ENCODE data around the gene PPARD. TPM values are rescaled to one million over a fixed set of nuclear protein-coding genes. Genes with fewer than 3 reads are reported as not detected.

PPARD gene
- total RNA-seq, 2 donors from 2014 or later, result 10.9 to 11.5 TPM

GRCh38 chr6:35406711-35407485 lies 64.5 kb downstream of the PPARD start:
- H3K4me3 Mint-ChIP-seq, result no peak overlapping the region
- H3K27me3 Mint-ChIP-seq (ENCODE audit: insufficient read depth), result no peaks in the 10 kb centered on the region
- no peak for TF ChIP-seq CTCF (conservative IDR thresholded peaks at IDR 0.05)
- peak overlapping the region; percentile 48 for H3K27ac Mint-ChIP-seq
- Histone ChIP-seq H3K4me1 (ENCODE audit: control insufficient read depth, insufficient read depth, low read length) (no peaks in the 10 kb centered on the region), H3K4me3 (ENCODE audit: low read length) (no peak overlapping the region), H3K27ac (ENCODE audit: low read depth, low read length) (no peak overlapping the region), H3K9me3 (ENCODE audit: control insufficient read depth, low read length) (no peaks in the 10 kb centered on the region), H3K36me3 (ENCODE audit: control insufficient read depth, insufficient read depth, low read length) (no peaks in the 10 kb centered on the region), H3K27me3 (ENCODE audit: control insufficient read depth, insufficient read depth, low read length, poor library complexity, severe bottlenecking) (no peaks in the 10 kb centered on the region), H3K9ac (ENCODE audit: extremely low read depth, low read length, poor library complexity, severe bottlenecking) (no peak overlapping the region)
- peaks cover 3% of the 10 kb centered on the region for H3K36me3 Mint-ChIP-seq (ENCODE audit: low read depth)
- H3K9me3 Mint-ChIP-seq, result no peaks in the 10 kb centered on the region
- 91 to 94% methylated on average over 13 to 20 of the region's 20 CpGs for WGBS, 2 experiments (ENCODE audit: insufficient coverage in 1 of 2, insufficient read length in 1 of 2)
- no peak for DNase-seq
- peaks cover 4% of the 10 kb centered on the region for H3K4me1 Mint-ChIP-seq

GRCh38 chr6:35409245-35409644 lies 66.9 kb downstream of the PPARD start:
- 96% methylated on average over 2 of the region's 5 CpGs; no CpG with 5 or more reads in 1 of the 2 experiments for WGBS, 2 experiments (ENCODE audit: insufficient coverage in 1 of 2, insufficient read length in 1 of 2)
- Mint-ChIP-seq H3K27ac (no peak overlapping the region), H3K27me3 (ENCODE audit: insufficient read depth) (no peaks in the 10 kb centered on the region), H3K4me1 (no peaks in the 10 kb centered on the region), H3K9me3 (no peaks in the 10 kb centered on the region), H3K36me3 (ENCODE audit: low read depth) (peaks cover 3% of the 10 kb centered on the region), H3K4me3 (no peak overlapping the region)
- TF ChIP-seq CTCF (conservative IDR thresholded peaks at IDR 0.05), result no peak
- no peaks in the 10 kb centered on the region for H3K27me3 ChIP-seq (ENCODE audit: control insufficient read depth, insufficient read depth, low read length, poor library complexity, severe bottlenecking)
- no peaks in the 10 kb centered on the region for H3K9me3 ChIP-seq (ENCODE audit: control insufficient read depth, low read length)
- H3K4me1 ChIP-seq (ENCODE audit: control insufficient read depth, insufficient read depth, low read length), result no peaks in the 10 kb centered on the region
- no peak overlapping the region for H3K27ac ChIP-seq (ENCODE audit: low read depth, low read length)
- H3K36me3 ChIP-seq (ENCODE audit: control insufficient read depth, insufficient read depth, low read length), result no peaks in the 10 kb centered on the region
- no peak overlapping the region for H3K4me3 ChIP-seq (ENCODE audit: low read length)
- no peak overlapping the region for H3K9ac ChIP-seq (ENCODE audit: extremely low read depth, low read length, poor library complexity, severe bottlenecking)
- no peak for DNase-seq

GRCh38 chr6:35410131-35410530 lies 67.8 kb downstream of the PPARD start:
- no peak for TF ChIP-seq CTCF (conservative IDR thresholded peaks at IDR 0.05)
- Mint-ChIP-seq H3K27ac (no peak overlapping the region), H3K36me3 (ENCODE audit: low read depth) (peaks cover 3% of the 10 kb centered on the region), H3K27me3 (ENCODE audit: insufficient read depth) (no peaks in the 10 kb centered on the region), H3K4me3 (no peak overlapping the region), H3K4me1 (peaks cover 5% of the 10 kb centered on the region), H3K9me3 (no peaks in the 10 kb centered on the region)
- no peak overlapping the region for H3K27ac ChIP-seq (ENCODE audit: low read depth, low read length)
- 0 to 64% methylated on average over 1 to 3 of the region's 3 CpGs for WGBS, 2 experiments (ENCODE audit: insufficient coverage in 1 of 2, insufficient read length in 1 of 2)
- no peaks in the 10 kb centered on the region for H3K4me1 ChIP-seq (ENCODE audit: control insufficient read depth, insufficient read depth, low read length)
- no peak for DNase-seq
- H3K27me3 ChIP-seq (ENCODE audit: control insufficient read depth, insufficient read depth, low read length, poor library complexity, severe bottlenecking), result no peaks in the 10 kb centered on the region
- no peaks in the 10 kb centered on the region for H3K9me3 ChIP-seq (ENCODE audit: control insufficient read depth, low read length)
- no peak overlapping the region for H3K9ac ChIP-seq (ENCODE audit: extremely low read depth, low read length, poor library complexity, severe bottlenecking)
- H3K36me3 ChIP-seq (ENCODE audit: control insufficient read depth, insufficient read depth, low read length), result no peaks in the 10 kb centered on the region
- H3K4me3 ChIP-seq (ENCODE audit: low read length), result no peak overlapping the region
